Neural cell (in vitro differentiated cells): ENCODE measurements around the gene IDUA. TPM values are rescaled to one million over a fixed set of nuclear protein-coding genes. Genes with fewer than 3 reads are reported as not detected.

Experiments
- H2AFZ ChIP-seq: fragments of 200-600, 300-800 bp; sonication (generic), shearing (Covaris generic); 2 replicates; pipeline ENCODE4 v1.6.0; 2014; ENCODE audit warnings: low read depth, mild to moderate bottlenecking, antibody characterized with exemption, low read length, moderate library complexity
- H3F3A ChIP-seq: fragments of 200-600 bp; shearing (Covaris generic); 2 replicates; pipeline ENCODE4 v1.6.1; 2016; ENCODE audit warnings: mild to moderate bottlenecking, moderate library complexity, mixed read lengths, antibody characterized with exemption, low read length; ENCODE audit not compliant: insufficient read depth, poor library complexity, severe bottlenecking
- H3K27ac ChIP-seq: fragments of 200-600, 300-800 bp; sonication (generic), shearing (Covaris generic); 2 replicates; pipeline ENCODE4 v1.5.1; 2014; ENCODE audit warnings: mild to moderate bottlenecking, low read length, moderate library complexity
- H3K27me3 ChIP-seq: fragments of 300-800, 200-600 bp; sonication (generic), shearing (Covaris generic); 2 replicates; pipeline ENCODE4 v1.6.0; 2014; ENCODE audit warnings: mild to moderate bottlenecking, low read depth, low read length, moderate library complexity; ENCODE audit not compliant: insufficient read depth
- H3K36me3 ChIP-seq: fragments of 300-800, 200-600 bp; sonication (generic), shearing (Covaris generic); 2 replicates; pipeline ENCODE4 v1.5.1; 2014; ENCODE audit warnings: mild to moderate bottlenecking, antibody characterized with exemption, low read length, moderate library complexity; ENCODE audit not compliant: insufficient read depth
- H3K4me2 ChIP-seq: fragments of 300-800, 200-600 bp; sonication (generic), shearing (Covaris generic); 2 replicates; pipeline ENCODE4 v1.6.0; 2014; ENCODE audit warnings: mild to moderate bottlenecking, low read length
- H3K4me3 ChIP-seq: fragments of 300-800, 200-600 bp; sonication (generic), shearing (Covaris generic); 2 replicates; pipeline ENCODE4 v1.5.1; 2014; ENCODE audit warnings: mild to moderate bottlenecking, low read length, moderate library complexity
- H3K79me2 ChIP-seq: fragments of 200-600 bp; shearing (Covaris generic); replicated peaks from 2 replicates; pipeline ENCODE4 v1.6.0; 2014; ENCODE audit warnings: mild to moderate bottlenecking, low read length, moderate library complexity; ENCODE audit not compliant: insufficient read depth
- H3K9ac ChIP-seq: fragments of 300-800, 200-600 bp; sonication (generic), shearing (Covaris generic); 2 replicates; pipeline ENCODE4 v1.6.1; 2016; ENCODE audit warnings: mild to moderate bottlenecking, low read length, mixed read lengths
- H3K9me2 ChIP-seq: fragments of 200-600 bp; shearing (Covaris generic); 2 replicates; pipeline ENCODE4 v1.6.1; 2016; ENCODE audit warnings: mild to moderate bottlenecking, low read length, mixed read lengths; ENCODE audit not compliant: insufficient read depth
- H3K9me3 ChIP-seq: fragments of 200-600, 300-800 bp; sonication (generic), shearing (Covaris generic); 2 replicates; pipeline ENCODE4 v1.6.1; 2016; ENCODE audit warnings: mild to moderate bottlenecking, mixed run types, low read length, moderate library complexity, mixed read lengths
- H4K20me1 ChIP-seq: fragments of 200-600 bp; shearing (Covaris generic); 2 replicates; pipeline ENCODE4 v1.6.1; 2016; ENCODE audit warnings: mild to moderate bottlenecking, mixed run types; ENCODE audit not compliant: insufficient read depth
- EP300 ChIP-seq: fragments of 450-650 bp; conservative IDR thresholded peaks from 2 replicates; pipeline ENCODE4 v1.6.1; 2014; ENCODE audit warnings: antibody characterized with exemption, mild to moderate bottlenecking, moderate library complexity; ENCODE audit not compliant: poor library complexity, severe bottlenecking
- EZH2 ChIP-seq: fragments of 200-600, 300-800 bp; shearing (Covaris generic), sonication (generic); IDR thresholded peaks from 2 replicates; pipeline ENCODE4 v1.6.1; 2014; ENCODE audit warnings: antibody characterized with exemption, low read length, borderline replicate concordance, mild to moderate bottlenecking; ENCODE audit not compliant: insufficient read depth, poor library complexity, severe bottlenecking
- MXI1 ChIP-seq: fragments of 450-650 bp; conservative IDR thresholded peaks from 2 replicates; pipeline ENCODE4 v1.6.1; 2014; ENCODE audit warnings: antibody characterized with exemption, mild to moderate bottlenecking; ENCODE audit not compliant: poor library complexity, severe bottlenecking
- POLR2AphosphoS5 ChIP-seq: IDR thresholded peaks from 2 replicates; pipeline ENCODE4 v1.6.1; 2012
- RAD21 ChIP-seq: fragments of 450-650 bp; conservative IDR thresholded peaks from 2 replicates; pipeline ENCODE4 v1.6.1; 2014; ENCODE audit warnings: antibody characterized with exemption, mild to moderate bottlenecking, moderate library complexity
- SMC3 ChIP-seq: fragments of 450-650 bp; conservative IDR thresholded peaks from 2 replicates; pipeline ENCODE4 v1.6.1; 2014; ENCODE audit warnings: antibody characterized with exemption, mild to moderate bottlenecking, moderate library complexity; ENCODE audit not compliant: poor library complexity
- TAF1 ChIP-seq: IDR thresholded peaks from 2 replicates; pipeline ENCODE4 v1.6.1; 2012; ENCODE audit warnings: low read depth
- polyA plus RNA-seq: library from polyadenylated mRNA; depleted of rRNA; stranded (reverse); fragments of >200 nt; gene quantifications from 2 replicates; pipeline ENCODE4 v1.2.3, GENCODE V29; 2014
- TF ChIP-seq, protein P1 (sequence below): IDR thresholded peaks from 2 replicates; pipeline ENCODE4 v1.6.1; 2012; ENCODE audit warnings: borderline replicate concordance
- TF ChIP-seq, protein P2 (sequence below): fragments of 450-650 bp; IDR thresholded peaks from 2 replicates; pipeline ENCODE4 v1.5.1; 2014; ENCODE audit warnings: antibody characterized with exemption, mild to moderate bottlenecking, moderate library complexity; ENCODE audit not compliant: poor library complexity, severe bottlenecking

Gene IDUA
- polyA plus RNA-seq, 1 donor from 2014 or later = 12.7 TPM

DNA sequence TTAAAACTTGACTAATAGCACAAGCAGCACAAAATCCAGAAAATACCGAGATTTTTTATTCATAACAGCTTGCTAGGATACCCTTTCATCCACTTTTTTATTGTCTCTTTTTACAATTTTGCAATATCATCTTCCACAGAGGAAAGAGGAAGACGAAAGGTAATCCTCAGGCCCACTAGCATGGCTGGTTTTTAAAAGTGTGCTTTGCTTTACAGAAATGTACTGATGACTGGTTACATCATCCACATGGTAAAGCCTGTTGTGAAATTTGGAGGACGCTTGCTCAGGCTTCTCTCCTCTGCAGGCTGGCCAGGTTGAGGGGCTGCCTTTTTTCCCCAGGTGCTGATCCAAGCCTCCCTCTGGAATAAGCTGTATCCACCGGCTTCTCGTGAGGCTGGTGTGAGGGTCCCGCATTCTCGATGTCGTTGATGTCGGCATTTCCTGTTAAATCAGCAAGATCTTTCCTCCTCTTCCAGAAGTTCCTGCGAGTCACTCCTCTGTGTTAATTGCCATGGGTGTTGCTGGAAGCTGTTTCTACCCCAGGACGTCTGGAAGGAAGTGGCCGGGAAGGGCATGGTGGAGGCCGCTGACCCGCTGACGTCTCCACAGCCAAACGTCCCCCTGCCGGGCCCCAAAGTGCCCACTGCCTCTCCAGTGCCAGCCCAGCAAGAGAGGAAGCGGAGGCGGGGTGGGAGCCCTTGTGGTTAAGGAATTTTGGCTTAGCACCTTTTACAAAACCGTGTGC is 7.7 kb upstream of the IDUA start:
- Histone ChIP-seq H3K79me2 (no peaks in the 10 kb centered on the region), H3K27me3 (no peaks in the 10 kb centered on the region), H2AFZ (no peak overlapping the region), H3F3A (no peaks in the 10 kb centered on the region), H3K9me3 (no peaks in the 10 kb centered on the region), H3K36me3 (no peaks in the 10 kb centered on the region), H4K20me1 (no peaks in the 10 kb centered on the region), H3K4me3 (no peak overlapping the region), H3K9me2 (no peaks in the 10 kb centered on the region), H3K4me2 (no peak overlapping the region), H3K9ac (no peak overlapping the region), H3K27ac (no peak overlapping the region)
- no peak for TF ChIP-seq RAD21
- TF ChIP-seq, protein P1, sequence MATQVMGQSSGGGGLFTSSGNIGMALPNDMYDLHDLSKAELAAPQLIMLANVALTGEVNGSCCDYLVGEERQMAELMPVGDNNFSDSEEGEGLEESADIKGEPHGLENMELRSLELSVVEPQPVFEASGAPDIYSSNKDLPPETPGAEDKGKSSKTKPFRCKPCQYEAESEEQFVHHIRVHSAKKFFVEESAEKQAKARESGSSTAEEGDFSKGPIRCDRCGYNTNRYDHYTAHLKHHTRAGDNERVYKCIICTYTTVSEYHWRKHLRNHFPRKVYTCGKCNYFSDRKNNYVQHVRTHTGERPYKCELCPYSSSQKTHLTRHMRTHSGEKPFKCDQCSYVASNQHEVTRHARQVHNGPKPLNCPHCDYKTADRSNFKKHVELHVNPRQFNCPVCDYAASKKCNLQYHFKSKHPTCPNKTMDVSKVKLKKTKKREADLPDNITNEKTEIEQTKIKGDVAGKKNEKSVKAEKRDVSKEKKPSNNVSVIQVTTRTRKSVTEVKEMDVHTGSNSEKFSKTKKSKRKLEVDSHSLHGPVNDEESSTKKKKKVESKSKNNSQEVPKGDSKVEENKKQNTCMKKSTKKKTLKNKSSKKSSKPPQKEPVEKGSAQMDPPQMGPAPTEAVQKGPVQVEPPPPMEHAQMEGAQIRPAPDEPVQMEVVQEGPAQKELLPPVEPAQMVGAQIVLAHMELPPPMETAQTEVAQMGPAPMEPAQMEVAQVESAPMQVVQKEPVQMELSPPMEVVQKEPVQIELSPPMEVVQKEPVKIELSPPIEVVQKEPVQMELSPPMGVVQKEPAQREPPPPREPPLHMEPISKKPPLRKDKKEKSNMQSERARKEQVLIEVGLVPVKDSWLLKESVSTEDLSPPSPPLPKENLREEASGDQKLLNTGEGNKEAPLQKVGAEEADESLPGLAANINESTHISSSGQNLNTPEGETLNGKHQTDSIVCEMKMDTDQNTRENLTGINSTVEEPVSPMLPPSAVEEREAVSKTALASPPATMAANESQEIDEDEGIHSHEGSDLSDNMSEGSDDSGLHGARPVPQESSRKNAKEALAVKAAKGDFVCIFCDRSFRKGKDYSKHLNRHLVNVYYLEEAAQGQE = no peak
- no peak for TF ChIP-seq POLR2AphosphoS5
- no peak for TF ChIP-seq EZH2
- TF ChIP-seq, protein P2, sequence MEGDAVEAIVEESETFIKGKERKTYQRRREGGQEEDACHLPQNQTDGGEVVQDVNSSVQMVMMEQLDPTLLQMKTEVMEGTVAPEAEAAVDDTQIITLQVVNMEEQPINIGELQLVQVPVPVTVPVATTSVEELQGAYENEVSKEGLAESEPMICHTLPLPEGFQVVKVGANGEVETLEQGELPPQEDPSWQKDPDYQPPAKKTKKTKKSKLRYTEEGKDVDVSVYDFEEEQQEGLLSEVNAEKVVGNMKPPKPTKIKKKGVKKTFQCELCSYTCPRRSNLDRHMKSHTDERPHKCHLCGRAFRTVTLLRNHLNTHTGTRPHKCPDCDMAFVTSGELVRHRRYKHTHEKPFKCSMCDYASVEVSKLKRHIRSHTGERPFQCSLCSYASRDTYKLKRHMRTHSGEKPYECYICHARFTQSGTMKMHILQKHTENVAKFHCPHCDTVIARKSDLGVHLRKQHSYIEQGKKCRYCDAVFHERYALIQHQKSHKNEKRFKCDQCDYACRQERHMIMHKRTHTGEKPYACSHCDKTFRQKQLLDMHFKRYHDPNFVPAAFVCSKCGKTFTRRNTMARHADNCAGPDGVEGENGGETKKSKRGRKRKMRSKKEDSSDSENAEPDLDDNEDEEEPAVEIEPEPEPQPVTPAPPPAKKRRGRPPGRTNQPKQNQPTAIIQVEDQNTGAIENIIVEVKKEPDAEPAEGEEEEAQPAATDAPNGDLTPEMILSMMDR = no peak
- no peak for TF ChIP-seq MXI1
- no peak for TF ChIP-seq SMC3
- no peak for TF ChIP-seq TAF1
- TF ChIP-seq EP300 = no peak

DNA sequence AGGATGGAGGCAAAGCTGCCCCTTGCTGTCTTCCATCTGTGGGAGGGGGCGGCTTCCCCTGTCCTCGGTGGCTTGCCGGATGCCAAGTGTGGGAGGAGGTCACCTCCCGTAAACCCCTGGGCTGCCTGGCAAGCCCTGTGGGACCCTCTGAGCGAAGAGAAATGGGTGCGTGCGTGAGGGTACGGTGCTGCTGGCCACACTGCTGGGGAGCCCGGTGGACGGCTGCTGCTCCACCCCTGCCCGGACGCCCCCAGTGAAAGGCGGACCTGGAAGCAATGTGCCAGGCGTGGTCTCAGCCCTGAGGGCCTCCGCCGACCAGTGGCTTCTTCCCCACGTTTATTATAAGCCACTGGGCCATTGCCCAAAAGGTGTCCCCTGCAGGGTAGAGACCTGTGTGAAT is 4.6 kb upstream of the IDUA start:
- H3K27me3 ChIP-seq = no peaks in the 10 kb centered on the region
- H3K9me2 ChIP-seq = no peaks in the 10 kb centered on the region
- TF ChIP-seq, protein P2 = no peak
- TF ChIP-seq RAD21 (no peak), TAF1 (no peak), MXI1 (no peak)
- no peak overlapping the region for H3K27ac ChIP-seq
- H4K20me1 ChIP-seq = no peaks in the 10 kb centered on the region
- no peaks in the 10 kb centered on the region for H3K36me3 ChIP-seq
- no peaks in the 10 kb centered on the region for H3K9me3 ChIP-seq
- no peak overlapping the region for H3K4me2 ChIP-seq
- H3K9ac ChIP-seq = no peak overlapping the region
- no peak overlapping the region for H2AFZ ChIP-seq
- no peaks in the 10 kb centered on the region for H3K79me2 ChIP-seq
- no peak overlapping the region for H3K4me3 ChIP-seq
- no peaks in the 10 kb centered on the region for H3F3A ChIP-seq
